Right atrium auricular region (tissue), 2 donors: ENCODE results near the gene NPC1. TPM values are rescaled to one million over a fixed set of nuclear protein-coding genes. Genes with fewer than 3 reads are reported as not detected.

ENCODE experiments used
- DNase-seq: peaks from one replicate; pipeline ENCODE4 v3.0.0-alpha.2; 2019; ENCODE audit warnings: low spot score
- H3K27ac ChIP-seq, 2 donors: fragments of 200-600 bp; sonication (generic); 1 replicate in 1 of 2; 2 replicates in 1 of 2; pipeline ENCODE4 v1.5.1; 2016 to 2019
- H3K27me3 ChIP-seq, 2 donors: fragments of 200-600 bp; sonication (generic); one replicate each; pipeline versions ENCODE4 v1.5.1 to v1.6.0; 2017 to 2019
- H3K36me3 ChIP-seq: fragments of 200-600 bp; sonication (generic); one replicate; pipeline ENCODE4 v1.5.1; 2016
- H3K4me1 ChIP-seq, 2 donors: fragments of 200-600 bp; sonication (generic); one replicate each; pipeline versions ENCODE4 v1.5.1 to v1.6.0; 2017 to 2019
- H3K4me3 ChIP-seq, 2 donors: fragments of 200-600 bp; sonication (generic); 1 replicate in 1 of 2; 2 replicates in 1 of 2; pipeline ENCODE4 v1.5.1; 2017 to 2019; ENCODE audit warnings: mild to moderate bottlenecking in 1 of 2, moderate library complexity in 1 of 2
- H3K9me3 ChIP-seq, 2 donors: fragments of 200-600 bp; sonication (generic); one replicate each; pipeline ENCODE4 v1.5.1; 2019
- CTCF ChIP-seq, 2 donors: fragments of 200-600 bp; sonication (generic); IDR thresholded peaks; one replicate each; pipeline ENCODE4 v1.5.1; 2019; ENCODE audit warnings: antibody characterized with exemption in 2 of 2
- total RNA-seq, 2 donors: library from RNA; depleted of rRNA; stranded (reverse); fragments of >200 nt; gene quantifications; one replicate each; pipeline ENCODE4 v1.1.0, GENCODE V29; 2016

The NPC1 gene
- total RNA-seq, 2 donors from 2014 or later, result 16.2 to 26.4 TPM

DNA sequence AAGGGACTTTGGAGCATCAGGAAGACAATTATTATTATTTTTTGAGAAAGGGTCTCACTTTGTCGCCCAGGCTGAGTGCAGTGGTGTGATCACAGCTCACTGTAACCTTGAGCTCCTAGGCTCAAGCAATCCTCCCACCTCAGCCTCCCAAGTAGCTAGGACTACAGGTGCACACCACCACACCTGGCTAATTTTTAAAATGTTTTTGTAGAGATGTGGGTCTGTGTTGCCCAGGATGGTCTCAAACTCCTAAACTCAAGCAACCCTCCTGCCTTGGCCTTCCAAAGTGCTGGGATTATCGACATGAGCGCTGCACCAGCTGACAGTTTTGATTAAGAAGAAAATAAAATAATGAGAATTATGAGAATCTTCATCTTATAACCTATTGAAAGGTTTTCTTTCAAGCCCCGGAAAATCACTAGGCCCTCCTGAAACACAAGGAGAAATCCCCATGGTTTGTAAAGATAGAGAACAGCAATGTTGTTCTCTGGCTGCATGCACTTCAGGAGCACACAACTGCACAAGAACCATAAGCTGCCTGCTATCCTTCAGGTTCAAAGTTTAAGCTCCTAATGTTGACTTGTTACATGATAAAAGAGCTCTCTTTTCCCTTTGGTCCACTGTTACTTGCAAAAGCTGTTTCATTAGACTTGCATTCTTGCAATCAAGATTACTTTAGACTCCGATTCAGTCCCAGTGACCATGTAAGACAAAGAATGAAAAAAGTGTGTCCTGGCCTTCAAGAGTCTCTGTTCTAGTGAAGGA, 16.8 kb downstream of the NPC1 start:
- no peaks in the 10 kb centered on the region for H3K9me3 ChIP-seq
- no peak for DNase-seq
- no peak for TF ChIP-seq CTCF (IDR thresholded peaks at IDR 0.05)
- no peaks in the 10 kb centered on the region for H3K27me3 ChIP-seq
- H3K36me3 ChIP-seq, result peaks cover 46% of the 10 kb centered on the region
- H3K27ac ChIP-seq, result no peak overlapping the region
- peaks cover 0 to 28% of the 10 kb centered on the region in 2 donors for H3K4me1 ChIP-seq
- no peak overlapping the region for H3K4me3 ChIP-seq

- Histone ChIP-seq H3K4me1 (peaks cover 0 to 18% of the 10 kb centered on the region in 2 donors), H3K9me3 (no peaks in the 10 kb centered on the region), H3K27me3 (no peaks in the 10 kb centered on the region), H3K4me3 (no peak overlapping the region), H3K27ac (no peak overlapping the region), H3K36me3 (peaks cover 52% of the 10 kb centered on the region)
- no peak for TF ChIP-seq CTCF (IDR thresholded peaks at IDR 0.05)
- DNase-seq, result no peak
Measured at GRCh38 chr18:23568281-23569138, 17.8 kb downstream of the NPC1 start.

DNA sequence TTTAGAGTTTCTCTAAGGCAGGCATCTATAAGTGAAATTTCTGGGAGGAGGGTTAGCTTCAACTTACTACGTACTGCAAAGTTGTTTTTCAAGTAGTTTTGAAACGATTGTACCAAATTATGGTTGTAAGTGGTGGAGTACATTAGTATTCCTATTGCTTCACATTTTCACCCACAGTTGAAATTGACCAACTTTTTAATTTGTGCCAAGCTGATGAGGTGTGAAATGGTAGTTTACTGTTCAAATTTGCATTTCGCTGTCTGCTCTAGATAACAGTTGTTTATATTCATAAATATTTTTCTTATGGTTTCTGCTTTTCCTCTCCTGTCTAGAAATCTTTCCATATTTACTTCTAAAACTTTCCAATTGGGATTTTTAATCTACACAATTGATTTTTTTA, 18.6 kb downstream of the NPC1 start:
- no peak overlapping the region for H3K4me3 ChIP-seq
- TF ChIP-seq CTCF (IDR thresholded peaks at IDR 0.05), result no peak

DNA sequence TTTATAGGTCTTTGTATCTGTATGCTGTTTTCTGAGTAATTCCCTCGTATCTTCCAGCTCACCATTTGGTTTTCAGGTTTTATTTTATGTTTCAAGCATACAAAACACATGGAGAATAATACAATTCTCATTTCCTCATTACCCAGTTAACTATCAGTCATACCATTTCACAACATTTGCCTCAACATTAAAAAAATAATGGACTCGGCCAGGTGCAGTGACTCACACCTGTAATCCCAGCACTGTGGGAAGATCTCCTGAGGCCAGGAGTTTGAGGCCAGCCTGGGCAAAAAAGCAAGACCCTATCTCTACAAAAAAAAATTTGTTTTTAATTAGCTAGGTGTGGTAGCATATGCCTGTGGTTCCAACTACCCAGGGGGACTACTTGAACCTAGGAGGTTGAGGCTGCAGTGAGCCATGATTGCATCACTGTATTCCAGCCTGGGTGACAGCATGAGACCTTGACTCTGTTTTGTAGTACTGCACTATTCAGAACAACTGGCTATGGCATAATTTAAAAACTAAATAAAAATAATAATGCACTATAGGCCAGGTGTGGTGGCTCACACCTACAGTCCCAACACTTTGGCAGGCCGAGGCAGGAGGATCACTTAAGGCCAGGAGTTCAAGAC, 20.3 kb downstream of the NPC1 start:
- H3K9me3 ChIP-seq, result no peaks in the 10 kb centered on the region
- no peak overlapping the region for H3K4me3 ChIP-seq
- H3K4me1 ChIP-seq, result no peaks in the 10 kb centered on the region
- TF ChIP-seq CTCF (IDR thresholded peaks at IDR 0.05), result no peak
- H3K27me3 ChIP-seq, result no peaks in the 10 kb centered on the region
- H3K36me3 ChIP-seq, result peaks cover 64% of the 10 kb centered on the region
- H3K27ac ChIP-seq, result no peak overlapping the region
- DNase-seq, result no peak

More for the DNA sequence above, 18.6 kb downstream of the NPC1 start:
- Histone ChIP-seq H3K4me1 (peaks cover 0 to 11% of the 10 kb centered on the region in 2 donors), H3K27me3 (no peaks in the 10 kb centered on the region), H3K9me3 (no peaks in the 10 kb centered on the region), H3K36me3 (peaks cover 52% of the 10 kb centered on the region), H3K27ac (no peak overlapping the region)
- DNase-seq, result no peak

GRCh38 chr18:23563377-23564043, 22.8 kb downstream of the NPC1 start:
- no peaks in the 10 kb centered on the region for H3K27me3 ChIP-seq
- DNase-seq, result no peak
- no peak for TF ChIP-seq CTCF (IDR thresholded peaks at IDR 0.05)
- no peaks in the 10 kb centered on the region for H3K9me3 ChIP-seq
- no peak overlapping the region for H3K27ac ChIP-seq
- H3K4me1 ChIP-seq, result no peaks in the 10 kb centered on the region
- no peak overlapping the region for H3K4me3 ChIP-seq
- peaks cover 71% of the 10 kb centered on the region for H3K36me3 ChIP-seq
